ENCODE measurements around the gene HOXC10.

The HOXC10 gene

GRCh38 chr12:53986686-53987483 lies 1.9 kb downstream of the HOXC10 start:
- no CpG with 5 or more reads among the region's 21 CpGs for WGBS (ENCODE audit: extremely low coverage, insufficient coverage, low lambda C conversion rate)
- H2BK5ac ChIP-seq (ENCODE audit: low read length): no peak overlapping the region
- H3K27ac ChIP-seq (ENCODE audit: low read depth, low read length): no peak overlapping the region
- no peaks in the 10 kb centered on the region for H3K79me1 ChIP-seq (ENCODE audit: low read length)
- H4K8ac ChIP-seq (ENCODE audit: low read depth, low read length): no peak overlapping the region
- H3K79me2 ChIP-seq (ENCODE audit: control insufficient read depth, insufficient read depth, low read length): no peaks in the 10 kb centered on the region
- H3K9ac ChIP-seq (ENCODE audit: low read length): no peak overlapping the region
- no peak overlapping the region for H3K4me2 ChIP-seq (ENCODE audit: low read length)
- no peak overlapping the region for H2BK120ac ChIP-seq (ENCODE audit: low read depth, low read length)
- H3K4me3 ChIP-seq (ENCODE audit: low read length): no peak overlapping the region
- H3K27me3 ChIP-seq (ENCODE audit: insufficient read depth, low read length, poor library complexity): peaks cover 92% of the 10 kb centered on the region
- H3K4me1 ChIP-seq (ENCODE audit: control insufficient read depth, low read depth, low read length): no peaks in the 10 kb centered on the region
- DNase-seq: no peak
- no peak overlapping the region for H3K23ac ChIP-seq (ENCODE audit: low read length)
- H2AK5ac ChIP-seq (ENCODE audit: low read length): no peak overlapping the region
- H3K36me3 ChIP-seq (ENCODE audit: control insufficient read depth, insufficient read depth, low read length): no peaks in the 10 kb centered on the region
- H3K56ac ChIP-seq (ENCODE audit: low read length): no peak overlapping the region
- H2BK15ac ChIP-seq (replicated peaks; ENCODE audit: low read depth): no peak overlapping the region
- no peak overlapping the region for H3K4ac ChIP-seq (ENCODE audit: low read depth, low read length)
- H4K5ac ChIP-seq (ENCODE audit: low read length): no peak overlapping the region
- H3K18ac ChIP-seq (ENCODE audit: low read length): no peak overlapping the region

GRCh38 chr12:53987787-53988230 lies 2.9 kb downstream of the HOXC10 start:
- Histone ChIP-seq H3K4me3 (ENCODE audit: low read length) (no peak overlapping the region), H3K27ac (ENCODE audit: low read depth, low read length) (no peak overlapping the region), H3K79me1 (ENCODE audit: low read length) (no peaks in the 10 kb centered on the region), H2BK15ac (replicated peaks; ENCODE audit: low read depth) (no peak overlapping the region), H4K5ac (ENCODE audit: low read length) (no peak overlapping the region), H3K18ac (ENCODE audit: low read length) (no peak overlapping the region), H2AK5ac (ENCODE audit: low read length) (no peak overlapping the region), H3K23ac (ENCODE audit: low read length) (no peak overlapping the region), H3K27me3 (ENCODE audit: insufficient read depth, low read length, poor library complexity) (peaks cover 91% of the 10 kb centered on the region), H3K36me3 (ENCODE audit: control insufficient read depth, insufficient read depth, low read length) (no peaks in the 10 kb centered on the region), H3K4me1 (ENCODE audit: control insufficient read depth, low read depth, low read length) (no peaks in the 10 kb centered on the region), H3K56ac (ENCODE audit: low read length) (no peak overlapping the region), H3K9ac (ENCODE audit: low read length) (no peak overlapping the region), H3K4me2 (ENCODE audit: low read length) (no peak overlapping the region), H3K4ac (ENCODE audit: low read depth, low read length) (no peak overlapping the region), H2BK120ac (ENCODE audit: low read depth, low read length) (no peak overlapping the region), H4K8ac (ENCODE audit: low read depth, low read length) (no peak overlapping the region), H3K79me2 (ENCODE audit: control insufficient read depth, insufficient read depth, low read length) (no peaks in the 10 kb centered on the region), H2BK5ac (ENCODE audit: low read length) (no peak overlapping the region)
- DNase-seq: no peak
- no CpG with 5 or more reads among the region's 4 CpGs for WGBS (ENCODE audit: extremely low coverage, insufficient coverage, low lambda C conversion rate)

- no peak overlapping the region for H2AK5ac ChIP-seq (ENCODE audit: low read length)
- H2BK120ac ChIP-seq (ENCODE audit: low read depth, low read length): no peak overlapping the region
- no peak overlapping the region for H3K23ac ChIP-seq (ENCODE audit: low read length)
- no peaks in the 10 kb centered on the region for H3K79me2 ChIP-seq (ENCODE audit: control insufficient read depth, insufficient read depth, low read length)
- H4K5ac ChIP-seq (ENCODE audit: low read length): no peak overlapping the region
- H2BK5ac ChIP-seq (ENCODE audit: low read length): no peak overlapping the region
- no peaks in the 10 kb centered on the region for H3K4me1 ChIP-seq (ENCODE audit: control insufficient read depth, low read depth, low read length)
- H4K8ac ChIP-seq (ENCODE audit: low read depth, low read length): no peak overlapping the region
- H3K9ac ChIP-seq (ENCODE audit: low read length): no peak overlapping the region
- no peak for DNase-seq
- no peak overlapping the region for H3K4me3 ChIP-seq (ENCODE audit: low read length)
- H3K56ac ChIP-seq (ENCODE audit: low read length): no peak overlapping the region
- H3K27ac ChIP-seq (ENCODE audit: low read depth, low read length): no peak overlapping the region
- H3K27me3 ChIP-seq (ENCODE audit: insufficient read depth, low read length, poor library complexity): peaks cover 91% of the 10 kb centered on the region
- no peak overlapping the region for H3K4ac ChIP-seq (ENCODE audit: low read depth, low read length)
- no peak overlapping the region for H3K18ac ChIP-seq (ENCODE audit: low read length)
- no peak overlapping the region for H3K4me2 ChIP-seq (ENCODE audit: low read length)
- WGBS (ENCODE audit: extremely low coverage, insufficient coverage, low lambda C conversion rate): no CpG with 5 or more reads among the region's 5 CpGs
- H3K79me1 ChIP-seq (ENCODE audit: low read length): no peaks in the 10 kb centered on the region
- H3K36me3 ChIP-seq (ENCODE audit: control insufficient read depth, insufficient read depth, low read length): no peaks in the 10 kb centered on the region
- no peak overlapping the region for H2BK15ac ChIP-seq (replicated peaks; ENCODE audit: low read depth)
Observed at GRCh38 chr12:53988541-53989226, 3.7 kb downstream of the HOXC10 start.

- no peak overlapping the region for H3K9ac ChIP-seq (ENCODE audit: low read length)
- H3K79me1 ChIP-seq (ENCODE audit: low read length): no peaks in the 10 kb centered on the region
- peaks cover 93% of the 10 kb centered on the region for H3K27me3 ChIP-seq (ENCODE audit: insufficient read depth, low read length, poor library complexity)
- no peak overlapping the region for H2AK5ac ChIP-seq (ENCODE audit: low read length)
- H3K4ac ChIP-seq (ENCODE audit: low read depth, low read length): no peak overlapping the region
- no peaks in the 10 kb centered on the region for H3K36me3 ChIP-seq (ENCODE audit: control insufficient read depth, insufficient read depth, low read length)
- no peak overlapping the region for H2BK5ac ChIP-seq (ENCODE audit: low read length)
- no peak overlapping the region for H3K18ac ChIP-seq (ENCODE audit: low read length)
- H4K5ac ChIP-seq (ENCODE audit: low read length): no peak overlapping the region
- no peak overlapping the region for H3K23ac ChIP-seq (ENCODE audit: low read length)
- no CpG with 5 or more reads among the region's 28 CpGs for WGBS (ENCODE audit: extremely low coverage, insufficient coverage, low lambda C conversion rate)
- DNase-seq: no peak
- H2BK120ac ChIP-seq (ENCODE audit: low read depth, low read length): no peak overlapping the region
- no peaks in the 10 kb centered on the region for H3K4me1 ChIP-seq (ENCODE audit: control insufficient read depth, low read depth, low read length)
- no peak overlapping the region for H4K8ac ChIP-seq (ENCODE audit: low read depth, low read length)
- H3K79me2 ChIP-seq (ENCODE audit: control insufficient read depth, insufficient read depth, low read length): no peaks in the 10 kb centered on the region
- no peak overlapping the region for H3K27ac ChIP-seq (ENCODE audit: low read depth, low read length)
- H3K4me2 ChIP-seq (ENCODE audit: low read length): no peak overlapping the region
- no peak overlapping the region for H3K56ac ChIP-seq (ENCODE audit: low read length)
- no peak overlapping the region for H3K4me3 ChIP-seq (ENCODE audit: low read length)
- H2BK15ac ChIP-seq (replicated peaks; ENCODE audit: low read depth): no peak overlapping the region
Observed at GRCh38 chr12:53989227-53990113, 4.5 kb downstream of the HOXC10 start.

- Histone ChIP-seq H4K5ac (ENCODE audit: low read length) (no peak overlapping the region), H3K4ac (ENCODE audit: low read depth, low read length) (no peak overlapping the region), H4K8ac (ENCODE audit: low read depth, low read length) (no peak overlapping the region), H3K23ac (ENCODE audit: low read length) (no peak overlapping the region), H3K56ac (ENCODE audit: low read length) (no peak overlapping the region), H2BK120ac (ENCODE audit: low read depth, low read length) (no peak overlapping the region), H3K4me3 (ENCODE audit: low read length) (no peak overlapping the region), H3K18ac (ENCODE audit: low read length) (no peak overlapping the region), H3K36me3 (ENCODE audit: control insufficient read depth, insufficient read depth, low read length) (no peaks in the 10 kb centered on the region), H3K4me2 (ENCODE audit: low read length) (no peak overlapping the region), H3K27ac (ENCODE audit: low read depth, low read length) (no peak overlapping the region), H2BK15ac (replicated peaks; ENCODE audit: low read depth) (no peak overlapping the region), H3K27me3 (ENCODE audit: insufficient read depth, low read length, poor library complexity) (peaks cover 97% of the 10 kb centered on the region), H3K79me2 (ENCODE audit: control insufficient read depth, insufficient read depth, low read length) (no peaks in the 10 kb centered on the region), H3K79me1 (ENCODE audit: low read length) (no peaks in the 10 kb centered on the region), H3K9ac (ENCODE audit: low read length) (no peak overlapping the region), H3K4me1 (ENCODE audit: control insufficient read depth, low read depth, low read length) (no peaks in the 10 kb centered on the region), H2BK5ac (ENCODE audit: low read length) (no peak overlapping the region), H2AK5ac (ENCODE audit: low read length) (no peak overlapping the region)
- no CpG with 5 or more reads among the region's 27 CpGs for WGBS (ENCODE audit: extremely low coverage, insufficient coverage, low lambda C conversion rate)
- DNase-seq: no peak
Observed at GRCh38 chr12:53990311-53991076, 5.5 kb downstream of the HOXC10 start.
